Fibroblast of pulmonary artery (primary cell): ENCODE results near the gene LYPLAL1.
"Not testable (repeated sequence)": the region's sequence is repeated elsewhere in the genome, so short reads cannot be mapped to it uniquely, and the experiment has no call there.

Source experiments
- DNase-seq: peaks from one replicate; pipeline ENCODE4 v3.0.0-alpha.2; 2010; ENCODE audit warnings: low read depth
- H3K4me3 ChIP-seq: replicated peaks from 2 replicates; pipeline ENCODE4 v1.5.1; 2011; ENCODE audit warnings: low read depth, mild to moderate bottlenecking, control low read depth, low read length, moderate library complexity
- TF ChIP-seq, protein P1 (sequence below): IDR thresholded peaks from 2 replicates; pipeline ENCODE4 v1.5.1; 2011; ENCODE audit warnings: mild to moderate bottlenecking, control low read depth, low read length, inconsistent platforms; ENCODE audit errors: missing control alignments

Gene LYPLAL1

DNA sequence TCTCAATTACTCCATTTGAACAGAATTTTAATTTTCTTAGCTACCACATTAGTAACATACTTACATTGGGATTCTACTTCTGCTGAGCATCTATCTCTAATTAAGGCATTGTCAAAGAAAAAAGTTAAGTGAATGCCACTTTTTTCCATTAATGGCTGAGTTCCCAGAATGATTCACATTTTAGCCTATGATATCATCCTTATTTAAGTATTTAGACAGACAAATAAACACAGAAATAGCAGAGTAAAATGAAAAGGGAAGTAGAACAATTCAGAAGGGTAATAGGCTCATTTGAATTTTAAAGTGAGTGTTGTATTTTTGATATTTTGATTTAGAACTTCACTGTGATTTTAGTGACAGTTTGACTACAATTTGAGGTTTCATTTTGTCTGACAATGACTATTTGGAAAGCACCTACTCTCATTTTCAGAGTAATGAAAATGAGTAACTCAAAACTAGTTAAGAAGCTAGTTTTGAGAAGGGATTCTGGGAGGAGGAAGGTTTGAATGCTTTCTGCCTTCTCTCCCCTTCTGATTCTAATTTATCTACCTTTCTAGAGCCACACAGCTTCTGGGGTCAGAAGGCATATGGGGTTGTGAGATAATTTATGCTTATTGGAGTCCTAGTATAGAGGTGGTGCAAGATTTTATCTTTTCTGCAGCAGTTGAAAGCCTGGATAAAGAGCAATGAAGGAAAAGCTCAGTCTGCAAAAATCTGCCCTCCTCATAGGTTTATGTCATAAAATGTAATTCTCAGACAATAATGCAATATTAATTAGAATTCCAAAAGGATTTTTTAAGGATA, 15.5 kb downstream of the LYPLAL1 start:
- H3K4me3 ChIP-seq, result no peak overlapping the region
- TF ChIP-seq, protein P1, sequence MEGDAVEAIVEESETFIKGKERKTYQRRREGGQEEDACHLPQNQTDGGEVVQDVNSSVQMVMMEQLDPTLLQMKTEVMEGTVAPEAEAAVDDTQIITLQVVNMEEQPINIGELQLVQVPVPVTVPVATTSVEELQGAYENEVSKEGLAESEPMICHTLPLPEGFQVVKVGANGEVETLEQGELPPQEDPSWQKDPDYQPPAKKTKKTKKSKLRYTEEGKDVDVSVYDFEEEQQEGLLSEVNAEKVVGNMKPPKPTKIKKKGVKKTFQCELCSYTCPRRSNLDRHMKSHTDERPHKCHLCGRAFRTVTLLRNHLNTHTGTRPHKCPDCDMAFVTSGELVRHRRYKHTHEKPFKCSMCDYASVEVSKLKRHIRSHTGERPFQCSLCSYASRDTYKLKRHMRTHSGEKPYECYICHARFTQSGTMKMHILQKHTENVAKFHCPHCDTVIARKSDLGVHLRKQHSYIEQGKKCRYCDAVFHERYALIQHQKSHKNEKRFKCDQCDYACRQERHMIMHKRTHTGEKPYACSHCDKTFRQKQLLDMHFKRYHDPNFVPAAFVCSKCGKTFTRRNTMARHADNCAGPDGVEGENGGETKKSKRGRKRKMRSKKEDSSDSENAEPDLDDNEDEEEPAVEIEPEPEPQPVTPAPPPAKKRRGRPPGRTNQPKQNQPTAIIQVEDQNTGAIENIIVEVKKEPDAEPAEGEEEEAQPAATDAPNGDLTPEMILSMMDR, result no peak
- peak; percentile 72 for DNase-seq

DNA sequence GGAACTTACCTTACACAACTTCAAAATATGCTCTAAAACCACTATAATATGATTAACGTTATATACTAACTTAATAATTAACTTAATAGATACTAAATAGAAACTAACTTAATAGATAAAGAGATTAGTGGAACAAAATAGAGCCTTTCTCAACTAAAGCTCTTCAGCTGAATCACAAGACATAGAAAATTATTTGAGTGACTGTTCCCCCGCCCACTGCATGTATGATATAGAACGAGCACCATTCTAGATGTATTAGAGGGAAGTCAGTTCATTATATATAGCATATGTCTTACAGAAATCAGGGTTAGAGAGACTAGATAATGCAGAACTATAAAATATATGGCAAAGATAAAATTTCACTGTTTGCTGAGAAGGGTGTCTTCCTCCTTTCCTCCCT, 16.3 kb downstream of the LYPLAL1 start:
- no peak overlapping the region for H3K4me3 ChIP-seq
- TF ChIP-seq, protein P1, result no peak
- no peak for DNase-seq

DNA sequence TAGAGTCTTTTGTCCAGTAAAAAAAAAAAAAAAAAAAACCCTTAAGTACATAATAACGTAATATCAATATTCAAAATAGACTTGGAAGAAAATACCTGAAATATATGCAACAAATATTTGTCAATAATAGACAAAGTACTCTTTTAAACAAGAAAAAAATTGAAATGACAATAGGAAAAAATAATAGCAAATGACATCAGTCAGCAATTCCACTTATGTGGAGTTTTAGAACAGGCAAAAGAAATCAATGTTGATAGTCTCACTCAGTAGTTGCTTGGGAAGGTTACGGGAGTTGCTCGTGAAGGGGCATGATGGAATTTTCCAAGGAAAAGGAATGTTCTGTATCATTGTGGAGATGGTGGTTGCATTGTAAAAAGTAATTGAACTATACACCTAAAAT, 16.9 kb downstream of the LYPLAL1 start:
- no peak for DNase-seq
- H3K4me3 ChIP-seq, result no peak overlapping the region
- TF ChIP-seq, protein P1, result no peak

DNA sequence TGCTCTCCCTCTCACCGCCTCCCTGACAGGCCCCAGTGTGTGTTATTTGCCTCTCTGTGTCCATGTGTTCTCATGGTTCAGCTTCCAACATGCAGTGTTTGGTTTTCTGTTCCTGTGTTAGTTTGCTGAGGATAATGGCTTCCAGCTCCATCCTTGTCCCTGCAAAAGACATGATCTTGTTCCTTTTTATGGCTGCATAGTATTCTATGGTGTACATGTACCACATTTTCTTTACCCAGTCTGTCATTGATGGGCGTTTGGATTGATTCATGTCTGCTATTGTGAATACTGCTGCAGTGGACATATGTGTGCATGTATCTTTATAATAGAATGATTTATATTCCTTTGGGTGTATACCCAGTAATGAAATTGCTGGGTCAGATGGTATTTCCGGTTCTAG, 22.2 kb downstream of the LYPLAL1 start:
- not testable (repeated sequence) for DNase-seq, H3K4me3 ChIP-seq

DNA sequence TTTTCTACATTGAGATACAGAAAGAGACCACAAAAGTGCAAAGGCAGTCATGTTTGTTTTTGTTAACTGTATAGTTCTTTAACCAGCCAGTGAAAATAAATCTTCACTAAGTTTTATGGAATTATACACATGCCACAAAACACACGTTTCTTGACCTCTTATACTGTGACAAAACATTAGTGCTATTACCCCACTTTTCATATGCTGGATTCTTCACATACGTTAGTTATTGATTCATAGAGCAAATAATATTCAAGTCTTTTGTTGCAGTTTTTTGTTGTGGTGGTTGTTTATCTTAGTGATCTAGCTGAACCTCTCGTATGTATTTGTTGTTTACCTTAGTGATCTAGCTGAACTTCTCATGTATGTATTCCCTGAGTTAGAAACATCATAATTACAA, 28.0 kb downstream of the LYPLAL1 start:
- TF ChIP-seq, protein P1, result no peak

DNA sequence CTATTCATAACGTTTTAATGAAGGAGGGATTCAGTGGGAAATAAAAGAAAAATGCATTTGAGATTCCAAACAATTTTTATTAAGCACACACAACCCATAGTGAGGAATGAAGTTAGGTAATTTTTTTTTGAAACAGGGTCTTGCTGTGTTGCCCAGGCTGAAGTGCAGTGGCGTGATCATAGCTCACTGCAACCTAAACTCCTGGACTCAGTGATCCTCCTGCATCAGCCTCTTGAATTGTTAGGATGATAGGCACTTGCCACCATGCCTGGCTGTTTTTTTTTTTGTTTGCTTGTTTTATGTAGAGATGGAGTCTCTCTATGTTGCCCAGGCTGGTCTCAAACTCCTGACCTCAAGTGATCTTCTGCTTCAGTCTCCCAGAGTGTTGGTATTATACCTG, 28.9 kb downstream of the LYPLAL1 start:
- TF ChIP-seq, protein P1, result no peak
- H3K4me3 ChIP-seq, result no peak overlapping the region
- no peak for DNase-seq

More for the DNA sequence above, 28.0 kb downstream of the LYPLAL1 start:
- no peak overlapping the region for H3K4me3 ChIP-seq
- DNase-seq, result no peak

DNA sequence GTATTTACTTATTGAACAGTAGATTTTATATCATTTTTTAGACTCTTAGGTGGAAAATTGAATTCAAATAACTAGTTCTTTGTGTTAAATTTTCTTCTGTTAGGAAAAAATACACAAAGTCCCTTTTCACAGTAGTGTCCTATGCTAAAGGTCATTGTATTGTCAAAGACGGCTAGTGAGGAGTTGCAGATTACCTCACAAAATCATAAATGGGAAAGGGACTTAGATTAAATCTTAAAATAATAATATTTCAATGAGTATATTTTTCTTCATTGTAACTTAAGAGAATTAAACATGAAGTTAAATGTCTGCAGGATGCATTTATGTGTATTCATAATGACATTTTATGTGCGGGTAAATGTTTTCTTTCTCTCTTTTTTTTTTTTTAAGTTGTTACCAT, 32.7 kb downstream of the LYPLAL1 start:
- no peak overlapping the region for H3K4me3 ChIP-seq
- no peak for DNase-seq
- TF ChIP-seq, protein P1, result no peak
